ENCODE results near the gene TASP1.
"Not testable (repeated sequence)": the region's sequence is repeated elsewhere in the genome, so short reads cannot be mapped to it uniquely, and the experiment has no call there.

Gene TASP1

GRCh38 chr20:13395232-13395631, 243.5 kb downstream of the TASP1 start:
- no peak overlapping the region for H3K4me3 Mint-ChIP-seq
- DNase-seq (ENCODE audit: low spot score in 2 of 2) (no peak), ATAC-seq (replicated peaks; ENCODE audit: extremely low read depth, poor library complexity, severe bottlenecking) (no peak)
- peaks cover 3% of the 10 kb centered on the region for H3K36me3 Mint-ChIP-seq (ENCODE audit: insufficient read depth)
- no peaks in the 10 kb centered on the region for H3K27me3 Mint-ChIP-seq
- H3K27ac Mint-ChIP-seq (ENCODE audit: low read depth) = no peak overlapping the region
- H3K4me1 Mint-ChIP-seq = no peaks in the 10 kb centered on the region
- H3K9me3 Mint-ChIP-seq = no peaks in the 10 kb centered on the region

DNA sequence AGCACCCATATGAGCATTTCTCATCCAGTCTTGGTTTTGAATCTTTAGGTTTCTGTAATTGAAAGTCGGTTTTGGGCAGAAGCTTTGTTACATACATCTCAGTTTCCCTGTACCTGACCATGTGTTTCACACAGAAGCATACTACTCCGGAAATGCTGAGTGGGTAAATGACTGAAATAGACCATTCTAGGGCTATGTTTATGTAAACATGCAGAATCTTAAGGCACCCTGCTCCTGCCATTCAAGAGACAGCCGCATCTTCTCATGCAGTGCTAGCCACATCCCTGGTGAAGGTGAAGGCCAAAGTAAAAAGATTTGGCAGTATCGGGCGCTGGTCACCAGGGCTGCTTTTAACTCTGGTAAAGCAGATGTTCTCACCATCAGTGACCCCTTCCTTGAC, 246.3 kb downstream of the TASP1 start:
- DNase-seq (ENCODE audit: low spot score in 2 of 2) = no peak
- Mint-ChIP-seq H3K4me3 (no peak overlapping the region), H3K36me3 (ENCODE audit: insufficient read depth) (peaks cover 10% of the 10 kb centered on the region), H3K27ac (ENCODE audit: low read depth) (no peak overlapping the region), H3K4me1 (no peaks in the 10 kb centered on the region), H3K27me3 (no peaks in the 10 kb centered on the region), H3K9me3 (no peaks in the 10 kb centered on the region)
- ATAC-seq (replicated peaks; ENCODE audit: extremely low read depth, poor library complexity, severe bottlenecking) = no peak

- no peak for DNase-seq (ENCODE audit: low spot score in 2 of 2)
- no peaks in the 10 kb centered on the region for H3K27me3 Mint-ChIP-seq
Measured at GRCh38 chr20:13389115-13389514, 249.6 kb downstream of the TASP1 start.

GRCh38 chr20:13384132-13384531, 254.6 kb downstream of the TASP1 start:
- Mint-ChIP-seq H3K27ac (ENCODE audit: low read depth) (no peak overlapping the region), H3K4me3 (no peak overlapping the region), H3K4me1 (no peaks in the 10 kb centered on the region), H3K27me3 (no peaks in the 10 kb centered on the region), H3K36me3 (ENCODE audit: insufficient read depth) (peaks cover 5% of the 10 kb centered on the region), H3K9me3 (peaks cover 20% of the 10 kb centered on the region)
- ATAC-seq (replicated peaks; ENCODE audit: extremely low read depth, poor library complexity, severe bottlenecking) (no peak), DNase-seq (ENCODE audit: low spot score in 2 of 2) (no peak)

More at GRCh38 chr20:13389115-13389514, 249.6 kb downstream of the TASP1 start:
- peaks cover 10% of the 10 kb centered on the region for H3K36me3 Mint-ChIP-seq (ENCODE audit: insufficient read depth)
- no peak overlapping the region for H3K4me3 Mint-ChIP-seq
- H3K9me3 Mint-ChIP-seq = peaks cover 4% of the 10 kb centered on the region
- no peak overlapping the region for H3K27ac Mint-ChIP-seq (ENCODE audit: low read depth)
- no peak for ATAC-seq (replicated peaks; ENCODE audit: extremely low read depth, poor library complexity, severe bottlenecking)
- H3K4me1 Mint-ChIP-seq = no peaks in the 10 kb centered on the region

GRCh38 chr20:13382786-13383185, 255.9 kb downstream of the TASP1 start:
- Mint-ChIP-seq H3K4me3 (no peak overlapping the region), H3K27me3 (no peaks in the 10 kb centered on the region), H3K9me3 (peaks cover 32% of the 10 kb centered on the region), H3K27ac (ENCODE audit: low read depth) (no peak overlapping the region), H3K4me1 (no peaks in the 10 kb centered on the region), H3K36me3 (ENCODE audit: insufficient read depth) (peaks cover 5% of the 10 kb centered on the region)
- DNase-seq (ENCODE audit: low spot score in 2 of 2) (no peak), ATAC-seq (replicated peaks; ENCODE audit: extremely low read depth, poor library complexity, severe bottlenecking) (no peak)

DNA sequence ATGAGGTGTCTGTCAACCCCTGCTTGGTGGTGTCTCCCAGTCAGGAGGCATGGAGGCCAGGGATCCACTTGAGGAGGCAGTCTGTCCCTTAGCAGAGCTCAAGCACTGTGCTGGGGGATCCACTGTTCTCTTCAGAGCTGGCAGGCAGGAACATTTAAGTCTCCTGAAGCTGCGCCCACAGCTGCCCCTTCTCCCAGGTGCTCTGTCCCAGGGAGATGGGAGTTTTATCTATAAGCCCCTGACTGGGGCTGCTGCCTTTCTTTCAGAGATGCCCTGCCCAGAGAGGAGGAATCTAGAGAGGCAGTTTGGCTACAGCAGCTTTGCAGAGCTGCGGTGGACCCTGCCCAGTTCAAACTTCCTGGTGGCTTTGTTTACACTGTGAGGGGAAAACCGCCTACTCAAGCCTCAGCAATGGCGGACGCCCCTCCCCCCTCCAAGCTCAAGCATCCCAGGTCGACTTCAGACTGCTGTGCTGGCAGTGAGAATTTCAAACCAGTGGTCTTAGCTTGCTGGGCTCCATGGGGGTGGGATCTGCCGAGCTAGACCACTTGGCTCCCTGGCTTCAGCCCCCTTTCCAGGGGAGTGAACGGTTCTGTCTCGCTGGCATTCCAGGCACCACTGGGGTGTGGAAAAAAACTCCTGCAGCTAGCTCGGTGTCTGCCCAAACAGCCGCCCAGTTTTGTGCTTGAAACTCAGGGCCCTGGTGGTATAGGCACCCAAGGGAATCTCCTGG, 258.1 kb downstream of the TASP1 start:
- H3K9me3 Mint-ChIP-seq = peaks cover 32% of the 10 kb centered on the region

GRCh38 chr20:13373400-13373799, 265.3 kb downstream of the TASP1 start:
- no peak overlapping the region for H3K4me3 Mint-ChIP-seq
- H3K27ac Mint-ChIP-seq (ENCODE audit: low read depth) = no peak overlapping the region
- ATAC-seq (replicated peaks; ENCODE audit: extremely low read depth, poor library complexity, severe bottlenecking) (no peak), DNase-seq (ENCODE audit: low spot score in 2 of 2) (no peak)
- no peaks in the 10 kb centered on the region for H3K36me3 Mint-ChIP-seq (ENCODE audit: insufficient read depth)
- H3K4me1 Mint-ChIP-seq = no peaks in the 10 kb centered on the region
- peaks cover 31% of the 10 kb centered on the region for H3K9me3 Mint-ChIP-seq
- H3K27me3 Mint-ChIP-seq = no peaks in the 10 kb centered on the region

More for the DNA sequence above, 258.1 kb downstream of the TASP1 start:
- not testable (repeated sequence) for H3K36me3 Mint-ChIP-seq (ENCODE audit: insufficient read depth); H3K27ac Mint-ChIP-seq (ENCODE audit: low read depth); ATAC-seq (replicated peaks; ENCODE audit: extremely low read depth, poor library complexity, severe bottlenecking); DNase-seq (ENCODE audit: low spot score in 2 of 2); H3K4me3 Mint-ChIP-seq; H3K27me3 Mint-ChIP-seq; H3K4me1 Mint-ChIP-seq

GRCh38 chr20:13364278-13365170, 274.2 kb downstream of the TASP1 start:
- H3K4me1 Mint-ChIP-seq = no peaks in the 10 kb centered on the region
- H3K36me3 Mint-ChIP-seq (ENCODE audit: insufficient read depth) = peaks cover 2% of the 10 kb centered on the region
- peaks cover 17% of the 10 kb centered on the region for H3K9me3 Mint-ChIP-seq
- DNase-seq (ENCODE audit: low spot score in 2 of 2) (no peak), ATAC-seq (replicated peaks; ENCODE audit: extremely low read depth, poor library complexity, severe bottlenecking) (no peak)
- no peak overlapping the region for H3K27ac Mint-ChIP-seq (ENCODE audit: low read depth)
- no peaks in the 10 kb centered on the region for H3K27me3 Mint-ChIP-seq
- H3K4me3 Mint-ChIP-seq = no peak overlapping the region

GRCh38 chr20:13363473-13363872, 275.3 kb downstream of the TASP1 start:
- no peak for ATAC-seq (replicated peaks; ENCODE audit: extremely low read depth, poor library complexity, severe bottlenecking)
- H3K4me1 Mint-ChIP-seq = no peaks in the 10 kb centered on the region
- H3K27ac Mint-ChIP-seq (ENCODE audit: low read depth) = no peak overlapping the region
- H3K4me3 Mint-ChIP-seq = no peak overlapping the region
- H3K36me3 Mint-ChIP-seq (ENCODE audit: insufficient read depth) = peaks cover 2% of the 10 kb centered on the region
- no peak for DNase-seq (ENCODE audit: low spot score in 2 of 2)
- H3K9me3 Mint-ChIP-seq = peaks cover 17% of the 10 kb centered on the region
- H3K27me3 Mint-ChIP-seq = no peaks in the 10 kb centered on the region

DNA sequence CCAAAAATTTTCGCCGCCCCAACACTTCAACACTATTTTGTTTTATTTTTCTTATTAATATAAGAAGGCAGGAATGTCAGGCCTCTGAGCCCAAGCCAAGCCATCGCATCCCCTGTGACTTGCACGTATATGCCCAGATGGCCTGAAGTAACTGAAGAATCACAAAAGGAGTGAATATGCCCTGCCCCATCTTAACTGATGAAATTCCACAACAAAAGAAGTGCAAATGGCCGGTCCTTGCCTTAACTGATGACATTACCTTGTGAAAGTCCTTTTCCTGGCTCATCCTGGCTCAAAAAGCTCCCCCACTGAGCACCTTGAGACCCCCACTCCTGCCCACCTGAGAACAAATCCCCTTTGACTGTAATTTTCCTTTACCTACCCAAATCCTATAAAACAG, 276.6 kb downstream of the TASP1 start:
- DNase-seq (ENCODE audit: low spot score in 2 of 2); H3K27me3 Mint-ChIP-seq; ATAC-seq (replicated peaks; ENCODE audit: extremely low read depth, poor library complexity, severe bottlenecking); H3K27ac Mint-ChIP-seq (ENCODE audit: low read depth); H3K4me1 Mint-ChIP-seq; H3K4me3 Mint-ChIP-seq; H3K36me3 Mint-ChIP-seq (ENCODE audit: insufficient read depth): not testable (repeated sequence)
- peaks cover 17% of the 10 kb centered on the region for H3K9me3 Mint-ChIP-seq

GRCh38 chr20:13358936-13359335, 279.8 kb downstream of the TASP1 start:
- ATAC-seq (replicated peaks; ENCODE audit: extremely low read depth, poor library complexity, severe bottlenecking); H3K36me3 Mint-ChIP-seq (ENCODE audit: insufficient read depth); H3K27ac Mint-ChIP-seq (ENCODE audit: low read depth); H3K27me3 Mint-ChIP-seq; H3K4me3 Mint-ChIP-seq; DNase-seq (ENCODE audit: low spot score in 2 of 2); H3K4me1 Mint-ChIP-seq: not testable (repeated sequence)
- peaks cover 11% of the 10 kb centered on the region for H3K9me3 Mint-ChIP-seq

- H3K27ac Mint-ChIP-seq (ENCODE audit: low read depth); H3K4me1 Mint-ChIP-seq; DNase-seq (ENCODE audit: low spot score in 2 of 2); H3K27me3 Mint-ChIP-seq; ATAC-seq (replicated peaks; ENCODE audit: extremely low read depth, poor library complexity, severe bottlenecking); H3K4me3 Mint-ChIP-seq; H3K36me3 Mint-ChIP-seq (ENCODE audit: insufficient read depth): not testable (repeated sequence)
- H3K9me3 Mint-ChIP-seq = peaks cover 11% of the 10 kb centered on the region
Measured at GRCh38 chr20:13357782-13358181, 280.9 kb downstream of the TASP1 start.

GRCh38 chr20:13356591-13356990, 282.1 kb downstream of the TASP1 start:
- H3K27ac Mint-ChIP-seq (ENCODE audit: low read depth) = no peak overlapping the region
- H3K4me1 Mint-ChIP-seq = no peaks in the 10 kb centered on the region
- no peak overlapping the region for H3K4me3 Mint-ChIP-seq
- peaks cover 11% of the 10 kb centered on the region for H3K9me3 Mint-ChIP-seq
- no peaks in the 10 kb centered on the region for H3K27me3 Mint-ChIP-seq
- no peaks in the 10 kb centered on the region for H3K36me3 Mint-ChIP-seq (ENCODE audit: insufficient read depth)
- ATAC-seq (replicated peaks; ENCODE audit: extremely low read depth, poor library complexity, severe bottlenecking) (no peak), DNase-seq (ENCODE audit: low spot score in 2 of 2) (no peak)
